ENCODE measurements around the gene KIFAP3. TPM values are rescaled to one million over a fixed set of nuclear protein-coding genes. Genes with fewer than 3 reads are reported as not detected.

The KIFAP3 gene
- total and polyA plus RNA-seq, 7 donors: 9.2 to 25.7 (median 21.6) TPM

- H3K27ac ChIP-seq: no peak overlapping the region
- intact Hi-C loops (cut with DNase I): loop anchor here (5.0 kb wide), 2 partner anchors 94 to 99 kb away; partner anchors contain the start of gene METTL18 (in 1 of the 2)
- peaks cover 3 to 24% of the 10 kb centered on the region in 2 donors for H3K36me3 ChIP-seq (ENCODE audit: insufficient read depth in 1 of 2, low read depth in 1 of 2)
- peaks cover 0 to 4% (median 0%) of the 10 kb centered on the region in 3 donors for H3K27me3 ChIP-seq (ENCODE audit: insufficient read depth in 3 of 3, low read length in 2 of 3)
- TF ChIP-seq CTCF (IDR thresholded peaks at IDR 0.05): no peak
- H3K9me3 ChIP-seq: no peaks in the 10 kb centered on the region
- peaks cover 18% of the 10 kb centered on the region for H3K4me1 ChIP-seq
- DNase-seq (no peak), ATAC-seq (no peak)
- WGBS, 3 donors: 87 to 92% (median 92%) methylated on average over 2 of the region's 2 CpGs
- H3K4me3 ChIP-seq: no peak overlapping the region
Observed at GRCh38 chr1:169891539-169891885, 183.0 kb downstream of the KIFAP3 start.

GRCh38 chr1:169890761-169891538, 183.5 kb downstream of the KIFAP3 start:
- no peaks in the 10 kb centered on the region for H3K27me3 ChIP-seq (ENCODE audit: insufficient read depth in 3 of 3, low read length in 2 of 3)
- no peak for ATAC-seq
- no peaks in the 10 kb centered on the region for H3K9me3 ChIP-seq
- intact Hi-C loops (cut with DNase I): loop anchor here (5.0 kb wide), 2 partner anchors 94 to 99 kb away; partner anchors contain the start of gene METTL18 (in 1 of the 2)
- H3K36me3 ChIP-seq (ENCODE audit: insufficient read depth in 1 of 2, low read depth in 1 of 2): peaks cover 3 to 29% of the 10 kb centered on the region in 2 donors
- H3K27ac ChIP-seq: no peak overlapping the region
- 69 to 86% (median 80%) methylated on average over 5 of the region's 5 CpGs for WGBS, 3 donors
- H3K4me1 ChIP-seq: peaks cover 18% of the 10 kb centered on the region
- TF ChIP-seq CTCF (IDR thresholded peaks at IDR 0.05): no peak
- H3K4me3 ChIP-seq: no peak overlapping the region
- DNase-seq: no peak

GRCh38 chr1:169889871-169890270, 184.6 kb downstream of the KIFAP3 start:
- peaks cover 3 to 40% of the 10 kb centered on the region in 2 donors for H3K36me3 ChIP-seq (ENCODE audit: insufficient read depth in 1 of 2, low read depth in 1 of 2)
- no peak overlapping the region for H3K27ac ChIP-seq
- DNase-seq (no peak), ATAC-seq (no peak)
- H3K4me1 ChIP-seq: peaks cover 18% of the 10 kb centered on the region
- H3K27me3 ChIP-seq (ENCODE audit: insufficient read depth in 3 of 3, low read length in 2 of 3): no peaks in the 10 kb centered on the region
- H3K4me3 ChIP-seq: no peak overlapping the region
- intact Hi-C loops (cut with DNase I): loop anchor here (5.0 kb wide), 2 partner anchors 93 to 98 kb away; partner anchors contain the start of gene METTL18 (in 1 of the 2)
- H3K9me3 ChIP-seq: no peaks in the 10 kb centered on the region
- no peak for TF ChIP-seq CTCF (IDR thresholded peaks at IDR 0.05)
- WGBS, 3 donors: 85 to 94% (median 91%) methylated on average over 2 of the region's 2 CpGs

GRCh38 chr1:169886931-169887330, 187.6 kb downstream of the KIFAP3 start:
- intact Hi-C loops (cut with DNase I): no loop called here
- 96% methylated on average over 2 of the region's 2 CpGs for WGBS, 3 donors
- ATAC-seq (no peak), DNase-seq (no peak)
- Histone ChIP-seq H3K9me3 (no peaks in the 10 kb centered on the region), H3K4me3 (no peak overlapping the region), H3K27ac (no peak overlapping the region), H3K36me3 (ENCODE audit: insufficient read depth in 1 of 2, low read depth in 1 of 2) (peaks cover 3 to 52% of the 10 kb centered on the region in 2 donors), H3K4me1 (peaks cover 9% of the 10 kb centered on the region), H3K27me3 (ENCODE audit: insufficient read depth in 3 of 3, low read length in 2 of 3) (no peaks in the 10 kb centered on the region)
- no peak for TF ChIP-seq CTCF (IDR thresholded peaks at IDR 0.05)

All from psoas muscle (tissue), 8 donors.